Measurements from ENCODE around the gene TMEM270.

TMEM270 gene

DNA sequence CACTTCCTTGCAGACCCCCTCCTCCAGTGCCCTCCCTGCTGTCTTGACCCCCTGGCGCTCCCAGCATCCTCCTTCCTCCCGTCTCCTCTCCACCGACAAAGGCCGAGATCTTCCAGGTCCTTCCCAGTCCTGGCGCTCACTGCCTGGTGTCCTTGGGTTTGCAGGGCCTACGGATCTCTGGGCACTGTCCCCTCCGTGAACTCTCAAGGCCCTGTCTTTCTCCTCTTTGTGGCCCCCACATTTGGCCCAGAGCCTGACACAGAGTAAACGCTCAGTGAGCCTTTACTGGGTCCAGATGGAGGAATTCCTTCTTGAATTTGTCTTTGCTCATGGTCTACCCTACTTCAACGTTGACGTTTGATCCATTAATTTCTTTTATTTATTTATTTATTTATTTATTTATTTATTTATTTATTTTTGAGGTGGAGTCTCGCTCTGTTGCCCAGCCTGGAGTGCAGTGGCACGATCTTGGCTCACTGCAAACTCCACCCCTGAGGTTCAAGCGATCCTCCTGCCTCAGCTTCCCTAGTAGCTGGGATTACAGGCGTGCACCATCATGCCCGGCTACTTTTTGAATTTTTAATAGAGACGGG lies 29.7 kb downstream of the TMEM270 start:
- DNase-seq, result no peak

- no peak for DNase-seq
Observed at GRCh38 chr7:73891178-73891885, 30.4 kb downstream of the TMEM270 start.

- DNase-seq, result no peak
Observed at GRCh38 chr7:73892003-73892999, 31.3 kb downstream of the TMEM270 start.

DNA sequence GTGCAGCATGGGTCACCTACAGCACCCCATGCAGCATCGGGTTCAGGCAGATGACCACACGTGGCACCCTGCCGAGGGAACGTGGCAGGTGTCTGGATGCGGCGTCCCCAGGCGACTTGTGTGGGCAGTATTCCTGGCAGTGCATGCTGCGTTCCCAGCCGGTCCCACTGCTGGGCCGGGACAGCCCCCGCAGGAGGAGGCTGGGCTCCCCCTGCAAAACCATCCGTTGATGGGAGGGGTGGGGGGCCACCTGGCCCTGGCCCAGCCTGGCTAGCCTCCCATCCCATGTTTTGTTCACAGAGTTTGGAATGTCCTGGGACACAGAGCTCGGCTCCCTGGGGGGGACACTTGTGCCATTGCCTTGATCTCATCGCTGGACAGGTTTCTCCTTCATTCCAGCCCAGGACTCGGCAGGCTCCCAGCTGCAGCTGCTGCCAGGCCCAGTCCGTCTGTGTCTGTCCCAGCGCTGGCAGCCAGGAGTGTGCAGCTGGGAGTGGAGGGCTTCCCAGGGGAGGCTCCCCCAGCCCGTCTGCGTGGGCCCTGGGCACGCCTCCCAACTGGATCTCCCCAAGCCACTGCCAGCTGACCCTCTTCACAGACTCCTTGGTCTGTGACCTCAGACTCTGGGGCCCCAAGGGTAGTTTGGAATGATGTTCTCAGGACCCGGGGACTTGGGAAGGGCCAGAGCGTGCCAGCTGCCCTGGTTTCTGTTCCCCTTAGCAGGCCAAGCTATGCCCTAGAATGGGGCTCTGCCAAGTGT lies 32.6 kb downstream of the TMEM270 start:
- DNase-seq, result no peak

DNA sequence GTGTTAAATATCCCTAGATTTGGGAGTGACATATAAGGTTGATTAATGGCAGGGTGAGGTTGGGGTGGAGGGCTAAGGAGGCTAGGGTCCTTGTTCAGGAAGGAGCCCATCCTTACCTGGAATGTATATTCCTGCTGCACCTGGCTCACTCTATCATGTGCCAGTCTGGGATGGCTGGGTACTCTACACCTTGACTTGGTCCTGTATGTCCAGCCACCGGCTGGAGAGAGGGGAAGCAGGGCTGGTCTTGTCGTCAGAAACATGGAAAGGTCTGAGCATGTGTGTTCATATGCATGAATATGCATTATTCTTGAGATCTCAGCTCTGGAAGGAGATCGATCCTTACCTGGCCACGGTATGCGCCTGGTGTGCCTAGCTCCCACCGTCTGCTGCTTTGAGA lies 33.2 kb downstream of the TMEM270 start:
- DNase-seq, result no peak

GRCh38 chr7:73894733-73895551 lies 34.0 kb downstream of the TMEM270 start:
- no peak for DNase-seq

GRCh38 chr7:73895626-73896025 lies 34.7 kb downstream of the TMEM270 start:
- DNase-seq, result no peak

DNA sequence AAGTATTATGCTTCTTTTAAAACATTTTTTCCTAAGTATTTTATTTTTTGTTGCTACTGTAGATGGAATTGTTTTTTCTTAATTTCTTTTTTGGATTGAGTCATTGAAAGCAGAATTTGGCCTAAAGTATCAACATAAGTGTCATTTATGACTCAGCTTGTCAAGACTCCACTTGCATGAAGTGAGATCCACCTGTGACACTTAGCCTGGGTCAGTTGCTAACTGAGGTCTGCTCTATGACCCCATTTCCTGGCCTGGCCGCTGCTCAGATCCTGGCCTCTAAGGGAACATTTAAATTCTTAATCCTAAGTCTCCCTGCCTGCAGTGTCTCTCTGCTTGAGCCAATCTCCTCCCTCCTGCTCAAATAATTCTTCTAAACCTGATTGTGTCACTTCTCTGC lies 35.5 kb downstream of the TMEM270 start:
- no peak for DNase-seq

DNA sequence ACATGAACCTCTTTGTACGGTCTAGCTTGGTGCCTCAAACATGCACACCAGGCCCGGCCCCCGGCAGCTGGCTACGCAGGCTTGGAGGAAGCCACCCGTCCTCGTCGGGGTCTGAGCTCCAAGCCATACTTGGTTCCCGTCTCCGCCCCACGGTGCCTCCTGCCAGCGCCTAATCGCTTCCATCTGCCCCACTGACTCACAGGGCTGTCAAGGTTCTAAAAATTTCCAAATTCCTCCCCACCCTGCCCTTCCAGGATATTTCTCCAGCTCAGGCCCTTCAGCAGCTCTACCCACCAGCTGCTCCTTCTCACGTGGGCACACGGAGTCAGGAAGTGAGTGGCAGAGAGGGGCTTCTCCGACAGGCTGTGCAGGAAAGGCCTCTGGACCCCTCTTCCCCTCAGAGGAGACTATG lies 38.8 kb downstream of the TMEM270 start:
- DNase-seq, result no peak

DNA sequence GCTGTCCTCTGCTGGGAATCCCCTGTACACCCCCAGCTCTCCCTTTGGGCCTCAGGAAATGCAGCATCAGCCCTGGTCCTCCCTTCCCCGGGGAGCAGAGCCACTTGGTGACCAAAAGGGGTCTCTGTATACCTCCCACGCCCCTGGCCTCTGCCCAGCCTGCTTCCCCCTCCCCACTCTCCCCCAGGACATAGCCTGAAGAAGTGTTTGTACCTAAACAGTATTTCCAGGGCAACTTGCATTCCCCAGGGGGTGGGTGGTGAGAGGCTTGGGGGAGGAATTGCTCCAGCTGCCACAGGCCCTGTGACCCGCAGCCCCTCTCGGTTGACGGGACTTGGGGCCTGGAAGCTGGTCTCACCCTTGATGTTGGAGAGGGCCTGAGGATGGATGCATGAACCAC lies 39.3 kb downstream of the TMEM270 start:
- no peak for DNase-seq

DNA sequence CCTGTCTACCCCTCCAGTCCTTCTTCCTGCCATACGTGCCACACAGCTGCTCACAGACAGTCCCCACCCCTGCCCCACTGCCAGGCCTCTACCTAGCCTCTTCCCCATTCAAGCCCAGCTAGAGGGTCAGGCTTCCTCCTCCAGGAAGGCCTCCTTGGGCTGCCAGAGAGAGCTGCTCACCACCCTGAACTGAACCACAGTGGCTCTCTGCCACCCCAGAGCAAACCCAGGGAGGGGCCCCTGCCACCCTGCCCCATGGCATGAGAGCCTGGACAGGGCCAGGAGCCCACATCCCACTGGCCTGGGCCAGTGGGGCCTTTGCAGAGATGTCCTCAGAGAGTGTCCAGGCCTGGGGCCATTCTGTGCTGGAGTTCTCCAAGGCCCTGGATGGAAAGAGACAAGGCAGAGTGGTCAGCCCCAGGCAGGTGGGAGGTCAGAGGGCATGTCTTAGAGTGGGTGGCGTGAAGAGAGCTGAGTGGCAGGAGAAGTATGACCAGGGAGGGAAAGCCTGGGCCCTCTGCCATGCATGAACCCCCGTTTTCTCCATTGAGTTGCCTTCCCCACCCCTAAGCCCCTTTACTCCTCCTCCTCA lies 40.4 kb downstream of the TMEM270 start:
- DNase-seq, result no peak

- no peak for DNase-seq
Observed at GRCh38 chr7:73901823-73902597, 41.1 kb downstream of the TMEM270 start.

DNA sequence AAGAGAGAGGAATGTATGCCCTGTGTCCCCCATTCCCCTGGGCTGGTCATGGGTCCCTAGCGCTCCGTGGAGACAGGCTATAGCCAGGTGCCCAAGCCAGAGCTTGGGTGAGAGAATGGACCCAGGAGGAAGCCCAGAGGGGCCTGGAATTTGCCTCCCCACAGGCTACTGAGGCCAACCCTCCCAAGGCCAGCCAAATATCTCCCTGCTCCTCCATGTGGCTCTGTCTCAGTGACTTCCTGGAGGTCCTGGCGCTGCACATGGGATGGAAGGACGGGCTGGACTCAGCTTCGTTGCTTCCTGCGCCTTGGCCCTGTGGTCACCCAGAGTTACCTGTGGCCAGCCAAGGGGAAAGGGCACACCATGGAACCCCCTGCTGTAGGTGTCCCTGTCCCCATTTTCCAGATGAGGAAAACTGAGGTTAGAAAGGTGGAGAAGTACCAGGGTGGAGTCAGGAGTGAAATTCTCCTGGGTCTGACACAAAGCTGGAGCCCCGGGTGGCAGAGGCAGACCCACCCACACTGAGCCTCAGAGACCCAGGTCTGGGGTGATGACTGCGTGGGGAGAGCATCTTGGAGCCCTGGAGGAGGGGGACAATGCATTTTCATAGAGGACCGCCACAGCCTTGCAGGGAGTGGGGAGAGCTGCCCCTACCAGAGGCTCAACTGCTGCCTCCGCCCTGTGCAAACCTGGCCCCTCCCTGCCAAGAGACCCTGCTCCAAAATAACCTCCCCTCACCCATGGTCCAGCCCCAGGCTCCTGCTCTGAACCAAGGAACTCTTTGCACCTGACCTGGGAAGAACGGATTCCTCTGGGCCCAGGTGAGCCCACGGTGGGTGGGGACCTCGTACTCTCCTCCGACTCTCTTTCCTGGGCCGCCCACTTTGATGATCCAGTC lies 42.6 kb downstream of the TMEM270 start:
- no peak for DNase-seq

GRCh38 chr7:73904219-73905137 lies 43.5 kb downstream of the TMEM270 start:
- DNase-seq, result no peak

- DNase-seq, result no peak
Observed at GRCh38 chr7:73905360-73905759, 44.4 kb downstream of the TMEM270 start.

GRCh38 chr7:73906874-73907273 lies 45.9 kb downstream of the TMEM270 start:
- no peak for DNase-seq

DNA sequence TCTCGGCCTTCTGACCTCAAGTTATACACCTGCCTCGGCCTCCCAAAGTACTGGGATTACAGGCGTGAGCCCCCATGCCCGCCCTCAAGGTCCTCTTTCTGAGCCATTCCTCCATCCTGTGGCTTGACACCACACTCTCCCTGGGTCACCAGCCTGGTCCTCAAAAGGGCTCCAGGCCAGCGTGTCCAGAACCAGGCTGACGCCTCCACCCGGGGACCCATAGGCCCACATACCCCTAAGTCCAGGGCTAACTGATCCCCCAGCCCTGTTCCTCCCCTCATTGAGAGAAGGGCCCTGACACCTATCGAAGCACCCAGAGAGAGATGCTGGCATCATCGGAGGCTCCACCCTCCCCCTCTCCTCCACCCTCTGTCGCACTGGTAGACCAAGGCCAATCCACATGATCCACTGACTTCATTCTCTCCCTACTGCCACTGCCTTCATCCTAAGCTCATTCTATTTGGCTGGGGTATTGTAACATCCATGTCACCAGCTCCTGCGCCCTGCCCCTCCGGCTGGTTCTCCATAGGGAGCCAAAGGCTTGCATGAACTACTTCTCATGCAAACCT lies 46.7 kb downstream of the TMEM270 start:
- no peak for DNase-seq

DNA sequence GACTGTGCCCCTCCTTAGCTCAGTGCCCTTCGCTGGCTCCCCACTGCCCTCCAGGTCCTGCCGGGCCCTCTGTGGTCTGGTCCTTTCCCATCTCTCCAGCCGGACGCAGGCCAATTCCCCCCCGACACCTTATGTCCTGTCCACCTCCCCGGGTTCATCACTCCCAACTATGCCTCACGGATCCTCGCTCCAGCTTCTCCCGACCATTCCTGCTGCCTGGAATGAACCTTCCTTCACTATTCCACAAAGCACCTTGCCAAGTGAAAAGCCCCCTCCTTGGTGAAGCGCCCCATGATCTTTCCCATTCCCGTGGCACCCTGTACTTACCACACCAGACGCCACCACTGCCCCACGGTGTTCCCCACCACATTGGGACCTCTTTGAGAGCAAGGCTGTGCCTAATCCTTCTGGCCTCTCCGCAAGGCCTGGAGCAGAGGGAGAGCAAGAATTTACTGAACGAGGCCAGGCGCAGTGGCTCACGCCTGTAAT lies 47.2 kb downstream of the TMEM270 start:
- DNase-seq, result no peak

All from activated naive CD4-positive, alpha-beta T cell (primary cell).